ENCODE measurements around the gene CLASP1. TPM values are rescaled to one million over a fixed set of nuclear protein-coding genes. Genes with fewer than 3 reads are reported as not detected.
"Not testable (repeated sequence)": the region's sequence is repeated elsewhere in the genome, so short reads cannot be mapped to it uniquely, and the experiment has no call there.

Gene CLASP1
- total and polyA plus RNA-seq, 5 donors: 19.1 to 62.4 (median 60.7) TPM

DNA sequence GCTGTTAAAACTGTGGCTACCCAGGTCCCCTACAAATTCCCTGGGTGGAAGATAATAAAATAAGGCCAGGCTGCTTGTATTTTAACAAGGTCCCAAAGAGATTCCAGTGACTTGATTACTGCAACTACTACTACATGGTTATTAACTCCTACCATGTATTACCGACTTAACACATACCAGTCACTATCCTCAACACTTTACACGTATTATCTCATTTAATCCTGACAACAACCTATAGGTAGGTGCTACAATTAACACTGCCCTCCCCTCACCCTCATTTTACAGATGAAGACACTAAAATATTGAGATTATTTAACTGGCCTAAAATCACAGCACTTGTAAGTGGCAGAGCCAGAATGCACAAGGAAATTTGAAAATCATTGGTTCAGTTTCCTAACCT is 5.4 kb downstream of the CLASP1 start:
- Histone ChIP-seq H3K4me1 (ENCODE audit: control insufficient read depth, insufficient read depth, low read length) (peaks cover 3% of the 10 kb centered on the region), H3K9me3 (ENCODE audit: control insufficient read depth, low read length) (no peaks in the 10 kb centered on the region), H3K27ac (ENCODE audit: low read length) (no peak overlapping the region), H3K27me3 (ENCODE audit: control insufficient read depth, insufficient read depth) (no peaks in the 10 kb centered on the region), H3K4me3 (ENCODE audit: low read length) (no peak overlapping the region)
- ATAC-seq: no peak
- intact Hi-C loops (cut with DNase I): loop anchor here in 1 of 4 donors (10.0 kb wide), 1 partner anchor 49 kb away; no protein-coding TSS in a partner anchor
- 90% methylated on average over 2 of the region's 2 CpGs for WGBS
- no peak for DNase-seq

DNA sequence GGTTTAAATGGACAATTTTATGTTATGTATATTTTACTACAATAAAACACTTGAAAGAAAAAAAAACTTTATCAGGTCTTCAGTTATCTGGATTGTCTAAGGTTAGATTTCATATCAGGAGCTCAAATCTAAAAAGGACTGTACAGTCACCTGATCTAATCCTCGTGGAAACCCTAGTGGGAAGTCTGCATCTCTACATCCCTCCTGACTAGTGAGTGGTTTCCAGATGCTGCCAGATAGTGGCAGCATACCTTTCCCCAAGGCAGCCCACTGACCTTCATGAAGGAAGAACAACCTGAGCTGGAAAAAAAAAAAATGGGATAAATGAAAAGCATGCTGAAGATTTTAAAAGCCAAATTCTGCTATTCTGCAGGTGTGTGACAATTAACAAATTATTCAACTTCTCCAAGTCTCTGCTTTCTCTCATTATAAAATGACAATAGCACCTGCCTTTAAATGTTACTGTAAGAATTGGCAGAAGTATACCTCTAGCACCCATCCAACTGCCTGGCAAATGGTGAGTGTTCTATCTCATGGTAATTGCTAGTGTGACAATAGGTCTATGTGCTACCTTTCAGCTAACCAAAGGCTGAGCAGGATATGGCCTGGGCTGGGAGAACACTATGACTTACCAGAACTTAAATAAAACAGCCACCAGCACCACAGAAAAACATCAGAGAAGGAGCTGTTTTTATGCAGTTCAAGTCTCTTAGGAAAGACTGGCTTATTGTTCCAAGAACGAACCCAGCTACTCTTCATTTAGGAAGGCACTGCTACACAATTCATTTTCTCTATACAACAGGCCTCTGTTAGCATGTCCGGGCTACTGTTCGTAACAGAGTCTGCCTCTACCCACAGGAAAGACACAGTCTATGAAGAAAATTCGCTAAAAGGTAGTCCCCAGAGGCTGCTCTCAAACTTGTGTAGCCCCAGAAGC is 8.6 kb downstream of the CLASP1 start:
- Histone ChIP-seq H3K27me3 (ENCODE audit: control insufficient read depth, insufficient read depth) (no peaks in the 10 kb centered on the region), H3K4me1 (ENCODE audit: control insufficient read depth, insufficient read depth, low read length) (no peaks in the 10 kb centered on the region), H3K4me3 (ENCODE audit: low read length) (no peak overlapping the region), H3K27ac (ENCODE audit: low read length) (no peak overlapping the region), H3K9me3 (ENCODE audit: control insufficient read depth, low read length) (no peaks in the 10 kb centered on the region)
- intact Hi-C loops (cut with DNase I): loop anchor here in 1 of 4 donors (10.0 kb wide), 1 partner anchor 46 kb away; no protein-coding TSS in a partner anchor
- WGBS: 61% methylated on average over 5 of the region's 5 CpGs
- ATAC-seq (no peak), DNase-seq (no peak)

DNA sequence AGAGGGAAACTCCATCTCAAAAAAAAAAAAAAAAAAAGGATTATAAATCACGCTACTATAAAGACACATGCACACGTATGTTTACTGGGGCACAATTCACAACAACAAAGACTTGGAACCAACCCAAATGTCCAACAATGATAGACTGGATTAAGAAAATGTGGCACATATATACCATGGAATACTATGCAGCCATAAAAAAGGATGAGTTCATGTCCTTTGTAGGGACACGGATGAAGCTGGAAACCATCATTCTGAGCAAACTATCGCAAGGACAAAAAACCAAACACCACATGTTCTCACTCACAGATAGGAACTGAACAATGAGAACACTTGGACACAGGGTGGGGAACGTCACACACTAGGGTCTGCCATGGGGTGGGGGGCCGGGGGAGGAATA is 9.4 kb downstream of the CLASP1 start:
- not testable (repeated sequence) for H3K27ac ChIP-seq (ENCODE audit: low read length); ATAC-seq; H3K4me3 ChIP-seq (ENCODE audit: low read length); H3K9me3 ChIP-seq (ENCODE audit: control insufficient read depth, low read length); H3K27me3 ChIP-seq (ENCODE audit: control insufficient read depth, insufficient read depth); DNase-seq; H3K4me1 ChIP-seq (ENCODE audit: control insufficient read depth, insufficient read depth, low read length)
- intact Hi-C loops (cut with DNase I): loop anchor here in 1 of 4 donors (10.0 kb wide), 1 partner anchor 45 kb away; no protein-coding TSS in a partner anchor
- 96% methylated on average over 5 of the region's 6 CpGs for WGBS

DNA sequence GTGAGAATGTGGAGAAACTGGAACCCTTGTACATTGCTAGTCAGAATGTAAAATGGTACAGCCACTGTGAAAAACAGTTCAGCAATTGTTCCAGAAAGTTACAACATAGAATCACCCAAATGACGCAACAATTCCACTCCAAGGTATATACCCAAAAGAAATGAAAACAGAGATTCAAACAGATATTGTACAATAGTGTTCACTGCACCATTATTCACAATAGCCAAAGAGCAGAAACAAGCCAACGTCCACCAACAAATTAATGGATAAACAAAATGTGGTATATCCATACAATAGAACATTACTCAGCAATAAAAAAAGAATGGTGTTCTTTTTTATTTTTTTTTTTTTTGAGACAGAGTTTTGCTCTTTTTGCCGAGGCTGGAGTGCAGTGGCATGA is 10.9 kb downstream of the CLASP1 start:
- Histone ChIP-seq H3K4me3 (ENCODE audit: low read length) (no peak overlapping the region), H3K4me1 (ENCODE audit: control insufficient read depth, insufficient read depth, low read length) (peaks cover 4% of the 10 kb centered on the region), H3K9me3 (ENCODE audit: control insufficient read depth, low read length) (no peaks in the 10 kb centered on the region), H3K27me3 (ENCODE audit: control insufficient read depth, insufficient read depth) (no peaks in the 10 kb centered on the region), H3K27ac (ENCODE audit: low read length) (no peak overlapping the region)
- intact Hi-C loops (cut with DNase I): no loop called here
- ATAC-seq: no peak
- DNase-seq: no peak
- WGBS: 94% methylated on average over 3 of the region's 3 CpGs

DNA sequence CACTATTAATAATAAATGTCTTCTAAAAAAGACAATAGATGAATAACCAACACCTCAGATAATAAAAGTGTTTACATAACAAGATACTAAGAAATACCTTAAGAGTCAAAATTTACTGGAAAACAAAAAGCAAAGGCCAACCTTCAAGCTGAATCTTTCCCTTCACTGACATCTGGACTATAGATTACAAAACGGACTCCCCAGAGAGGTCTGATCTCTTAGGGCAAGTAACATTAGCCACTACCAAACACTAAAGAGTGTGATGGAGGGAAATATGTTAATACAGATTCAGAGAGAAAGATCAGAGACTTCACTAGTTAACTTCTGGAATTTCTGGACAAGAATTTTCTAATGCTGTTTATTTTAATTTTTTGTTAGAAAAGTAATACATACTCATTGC is 13.9 kb downstream of the CLASP1 start:
- H3K4me1 ChIP-seq (ENCODE audit: control insufficient read depth, insufficient read depth, low read length): peaks cover 6% of the 10 kb centered on the region
- WGBS: 33% methylated on average over 1 of the region's 1 CpG
- ATAC-seq: peak in 1 of 2 donors; percentile 41

DNA sequence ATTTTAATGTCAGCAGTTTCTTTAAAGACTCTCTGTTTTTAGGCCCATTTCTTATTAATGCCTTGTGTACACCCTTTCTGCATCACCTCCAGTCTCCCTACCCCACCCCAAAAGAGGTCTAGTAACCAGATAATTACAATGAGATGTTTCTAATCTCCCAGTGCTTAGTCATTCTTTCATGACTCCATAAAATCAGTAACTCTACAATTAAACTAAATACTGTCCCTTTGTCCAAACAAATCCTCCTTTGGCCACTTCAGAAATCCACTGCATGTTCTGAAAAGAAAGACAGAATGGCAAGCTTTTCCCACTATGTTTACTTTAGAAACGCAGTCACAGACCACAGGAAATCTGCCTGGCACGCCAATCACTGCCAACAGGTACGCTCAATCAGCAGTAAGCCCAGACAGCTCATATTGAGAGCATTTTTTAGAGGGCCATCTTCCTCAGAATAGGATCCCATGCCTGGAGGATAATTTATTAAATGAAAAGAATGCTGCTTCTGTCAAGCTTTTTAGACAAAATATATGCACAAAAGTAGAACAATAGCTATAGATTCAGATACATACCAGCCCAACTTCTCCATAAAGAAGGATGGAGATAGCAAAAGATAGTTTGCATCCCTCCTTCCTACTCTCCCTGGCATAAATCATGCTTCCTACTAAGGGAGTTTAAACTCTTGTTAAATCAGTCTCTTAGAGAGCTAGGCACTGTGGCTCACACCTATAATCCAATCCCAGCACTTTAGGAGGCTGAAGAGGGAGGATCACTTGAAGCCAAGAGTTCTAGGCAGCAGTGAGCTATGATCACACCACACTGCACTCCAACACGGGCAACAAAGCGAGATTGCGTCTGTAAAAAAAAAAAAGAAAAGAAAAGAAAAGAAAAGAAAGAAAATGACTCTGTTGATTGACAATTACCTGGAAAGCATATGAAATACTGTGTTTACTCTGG is 14.6 kb downstream of the CLASP1 start:
- H3K27me3 ChIP-seq (ENCODE audit: control insufficient read depth, insufficient read depth): no peaks in the 10 kb centered on the region
- no peak overlapping the region for H3K4me3 ChIP-seq (ENCODE audit: low read length)
- DNase-seq (no peak), ATAC-seq (peak in 1 of 2 donors; percentile 37)
- H3K27ac ChIP-seq (ENCODE audit: low read length): no peak overlapping the region
- no peaks in the 10 kb centered on the region for H3K9me3 ChIP-seq (ENCODE audit: control insufficient read depth, low read length)
- intact Hi-C loops (cut with DNase I): no loop called here
- H3K4me1 ChIP-seq (ENCODE audit: control insufficient read depth, insufficient read depth, low read length): peaks cover 6% of the 10 kb centered on the region
- WGBS: 64% methylated on average over 6 of the region's 6 CpGs

More for the DNA sequence above, 13.9 kb downstream of the CLASP1 start:
- no peak for DNase-seq
- Histone ChIP-seq H3K9me3 (ENCODE audit: control insufficient read depth, low read length) (no peaks in the 10 kb centered on the region), H3K27ac (ENCODE audit: low read length) (no peak overlapping the region), H3K27me3 (ENCODE audit: control insufficient read depth, insufficient read depth) (no peaks in the 10 kb centered on the region), H3K4me3 (ENCODE audit: low read length) (no peak overlapping the region)
- intact Hi-C loops (cut with DNase I): no loop called here

DNA sequence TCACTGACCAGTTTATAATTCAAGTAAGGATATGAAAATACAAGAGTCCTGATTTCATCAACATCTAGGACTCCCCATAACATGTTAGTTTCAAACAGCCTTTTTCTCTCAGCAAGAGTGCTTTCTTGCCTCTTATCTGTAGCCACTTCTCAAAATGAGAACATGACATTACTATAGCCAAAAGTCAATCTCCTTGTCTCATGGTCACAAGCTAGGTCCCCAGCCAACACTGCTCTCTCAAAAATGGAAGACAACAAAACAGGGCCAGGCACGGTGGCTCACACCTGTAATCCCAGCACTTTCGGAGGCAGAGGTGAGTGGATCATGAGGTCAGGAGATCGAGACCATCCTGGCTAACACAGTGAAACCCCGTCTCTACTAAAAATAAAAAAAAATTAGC is 15.8 kb downstream of the CLASP1 start:
- no peak for DNase-seq
- H3K4me1 ChIP-seq (ENCODE audit: control insufficient read depth, insufficient read depth, low read length): peaks cover 6% of the 10 kb centered on the region

DNA sequence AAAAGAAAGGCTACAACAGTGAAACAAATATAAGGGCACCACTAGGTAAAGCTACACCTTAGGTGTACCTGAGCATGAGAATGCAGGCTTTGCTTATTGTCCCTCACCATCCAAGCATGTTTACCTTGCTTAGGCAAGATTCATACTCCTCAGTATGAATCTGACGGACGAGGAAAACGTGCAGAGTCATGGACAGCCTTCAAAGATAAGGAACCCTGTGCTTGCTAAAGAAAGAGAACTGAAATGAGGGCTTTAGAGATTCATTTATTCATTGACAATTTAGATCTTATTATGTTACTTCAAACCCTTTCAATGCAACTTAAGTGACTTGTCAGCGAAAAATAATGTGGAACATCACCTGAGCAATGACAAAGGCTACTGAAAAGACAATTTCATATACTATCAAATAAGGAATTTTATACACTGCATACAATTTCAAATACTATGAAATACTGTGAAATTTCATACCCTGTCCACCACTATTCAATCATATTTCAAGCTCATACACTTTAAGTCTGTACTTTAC is 21.7 kb downstream of the CLASP1 start:
- intact Hi-C loops (cut with DNase I): no loop called here
- DNase-seq (no peak), ATAC-seq (peak in 1 of 2 donors; percentile 47)
- WGBS: 67% methylated on average over 4 of the region's 4 CpGs
- peak overlapping the region; percentile 78 for H3K27ac ChIP-seq (ENCODE audit: low read length)
- no peaks in the 10 kb centered on the region for H3K9me3 ChIP-seq (ENCODE audit: control insufficient read depth, low read length)
- H3K4me1 ChIP-seq (ENCODE audit: control insufficient read depth, insufficient read depth, low read length): peaks cover 5% of the 10 kb centered on the region
- H3K27me3 ChIP-seq (ENCODE audit: control insufficient read depth, insufficient read depth): no peaks in the 10 kb centered on the region
- H3K4me3 ChIP-seq (ENCODE audit: low read length): no peak overlapping the region

More for the DNA sequence above, 15.8 kb downstream of the CLASP1 start:
- Histone ChIP-seq H3K27me3 (ENCODE audit: control insufficient read depth, insufficient read depth) (no peaks in the 10 kb centered on the region), H3K4me3 (ENCODE audit: low read length) (no peak overlapping the region), H3K27ac (ENCODE audit: low read length) (peak overlapping the region; percentile 82), H3K9me3 (ENCODE audit: control insufficient read depth, low read length) (no peaks in the 10 kb centered on the region)
- intact Hi-C loops (cut with DNase I): no loop called here
- 67% methylated on average over 4 of the region's 4 CpGs for WGBS
- ATAC-seq: peak; percentile 64 to 73

DNA sequence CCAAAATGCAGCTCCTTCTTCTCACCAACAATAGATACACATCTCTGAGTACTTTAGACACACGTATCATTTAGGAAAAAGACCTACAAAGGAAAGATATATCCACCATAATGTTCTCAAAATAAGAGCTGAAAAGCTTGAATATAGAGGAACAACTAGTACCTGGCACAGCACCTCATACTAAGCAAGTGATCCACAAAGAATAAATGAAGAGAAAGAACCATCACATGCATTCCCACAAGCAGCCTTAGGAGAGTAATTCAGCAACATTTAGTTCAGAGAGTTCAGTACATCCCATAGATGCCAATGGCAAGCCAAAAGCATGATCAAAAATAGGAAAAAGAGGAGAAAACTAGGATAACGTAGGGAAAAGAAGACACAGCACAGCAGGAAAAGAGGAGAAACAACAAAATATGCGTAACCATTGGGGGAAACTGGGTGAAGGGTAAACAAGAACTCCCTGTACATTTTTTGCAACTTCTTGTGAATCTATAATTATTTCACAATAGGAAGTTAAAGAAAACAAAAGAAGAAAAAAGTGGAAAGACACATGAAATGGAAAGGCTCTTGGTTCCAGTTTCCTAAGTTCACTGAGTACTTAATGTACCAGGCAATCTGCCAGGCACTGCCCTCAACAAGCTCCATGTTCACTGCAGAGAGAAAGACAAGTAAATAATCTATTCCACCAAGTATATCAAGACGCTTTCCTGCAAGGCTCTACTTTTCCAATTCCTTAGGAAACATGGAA is 22.3 kb downstream of the CLASP1 start:
- Histone ChIP-seq H3K9me3 (ENCODE audit: control insufficient read depth, low read length) (no peaks in the 10 kb centered on the region), H3K27me3 (ENCODE audit: control insufficient read depth, insufficient read depth) (no peaks in the 10 kb centered on the region), H3K27ac (ENCODE audit: low read length) (peak overlapping the region; percentile 78), H3K4me1 (ENCODE audit: control insufficient read depth, insufficient read depth, low read length) (peaks cover 4% of the 10 kb centered on the region), H3K4me3 (ENCODE audit: low read length) (no peak overlapping the region)
- peak in 2 of 3 donors; percentile 53 to 82 for DNase-seq
- 66% methylated on average over 4 of the region's 4 CpGs for WGBS
- ATAC-seq: peak; percentile 86 to 90
- intact Hi-C loops (cut with DNase I): no loop called here

DNA sequence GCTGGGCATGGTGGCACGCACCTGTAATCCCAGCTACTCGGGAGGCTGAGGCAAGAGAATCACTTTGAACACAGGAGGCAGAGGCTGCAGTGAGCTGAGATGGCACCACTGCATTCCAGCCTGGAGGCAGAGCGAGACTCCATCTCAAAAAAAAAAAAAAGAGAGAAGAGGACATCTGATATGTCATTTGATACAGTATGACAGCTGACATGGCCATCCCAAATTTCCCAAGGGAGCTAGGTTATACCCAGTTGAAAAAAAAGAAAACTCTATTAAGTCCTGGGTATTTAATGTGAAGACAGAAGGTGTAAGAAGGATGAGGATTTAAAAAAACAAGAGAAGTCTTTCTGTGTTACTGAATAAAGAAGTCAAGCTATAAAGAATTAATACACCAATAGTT is 23.3 kb downstream of the CLASP1 start:
- H3K4me1 ChIP-seq (ENCODE audit: control insufficient read depth, insufficient read depth, low read length): peaks cover 4% of the 10 kb centered on the region
- no peaks in the 10 kb centered on the region for H3K9me3 ChIP-seq (ENCODE audit: control insufficient read depth, low read length)
- H3K4me3 ChIP-seq (ENCODE audit: low read length): no peak overlapping the region
- DNase-seq: no peak
- intact Hi-C loops (cut with DNase I): no loop called here
- no peak overlapping the region for H3K27ac ChIP-seq (ENCODE audit: low read length)
- ATAC-seq: no peak
- 97% methylated on average over 3 of the region's 3 CpGs for WGBS
- H3K27me3 ChIP-seq (ENCODE audit: control insufficient read depth, insufficient read depth): no peaks in the 10 kb centered on the region

Measured in right cardiac atrium (tissue), 5 donors.